NCI-H1417 (cell line): Measurements from ENCODE around the gene BIK.

Source experiments
- DNase-seq, 3 experiments: peaks; one replicate each; lab custom pipeline; 2025; lab: John Stamatoyannopoulos, UW

BIK gene

GRCh38 chr22:43162412-43163150, 52.0 kb downstream of the BIK start:
- no peak for DNase-seq

- DNase-seq, result no peak
Observed at GRCh38 chr22:43163241-43163795, 52.8 kb downstream of the BIK start.

GRCh38 chr22:43164636-43165035, 54.1 kb downstream of the BIK start:
- DNase-seq, result no peak

GRCh38 chr22:43166132-43166930, 55.8 kb downstream of the BIK start:
- no peak for DNase-seq

GRCh38 chr22:43167001-43167589, 56.5 kb downstream of the BIK start:
- DNase-seq, result no peak

- DNase-seq, result no peak
Observed at GRCh38 chr22:43168471-43169309, 58.1 kb downstream of the BIK start.

- DNase-seq, result no peak
Observed at GRCh38 chr22:43169310-43170130, 59.0 kb downstream of the BIK start.

- DNase-seq, result no peak
Observed at GRCh38 chr22:43170131-43170480, 59.6 kb downstream of the BIK start.

GRCh38 chr22:43171019-43171491, 60.5 kb downstream of the BIK start:
- DNase-seq, result no peak

GRCh38 chr22:43171607-43172006, 61.1 kb downstream of the BIK start:
- DNase-seq, result no peak

- DNase-seq, result no peak
Observed at GRCh38 chr22:43172191-43172590, 61.6 kb downstream of the BIK start.

- DNase-seq, result no peak
Observed at GRCh38 chr22:43173566-43173965, 63.0 kb downstream of the BIK start.

GRCh38 chr22:43173976-43174720, 63.6 kb downstream of the BIK start:
- no peak for DNase-seq

GRCh38 chr22:43174941-43175531, 64.5 kb downstream of the BIK start:
- no peak for DNase-seq

GRCh38 chr22:43176090-43176489, 65.5 kb downstream of the BIK start:
- no peak for DNase-seq

GRCh38 chr22:43177479-43177878, 66.9 kb downstream of the BIK start:
- no peak for DNase-seq
